ENCODE results near the gene EHBP1. TPM values are rescaled to one million over a fixed set of nuclear protein-coding genes. Genes with fewer than 3 reads are reported as not detected.
A peak's percentile ranks its signal among the peaks of the same experiment; 100 is the strongest.

The EHBP1 gene
- total RNA-seq, 1 donor from 2014 or later: 63.4 TPM

GRCh38 chr2:63054841-63055225 is 349.3 kb downstream of the EHBP1 start:
- Mint-ChIP-seq H3K27ac (ENCODE audit: unreplicated experiment) (no peak overlapping the region), H3K4me3 (ENCODE audit: unreplicated experiment) (peak overlapping the region; percentile 46), H3K4me1 (ENCODE audit: low read depth, unreplicated experiment) (peaks cover 14% of the 10 kb centered on the region)

GRCh38 chr2:63055226-63056106 is 350.0 kb downstream of the EHBP1 start:
- peaks cover 19% of the 10 kb centered on the region for H3K9me3 Mint-ChIP-seq (ENCODE audit: unreplicated experiment)
- H3K4me1 Mint-ChIP-seq (ENCODE audit: low read depth, unreplicated experiment): peaks cover 16% of the 10 kb centered on the region
- TF ChIP-seq CTCF (IDR thresholded peaks at IDR 0.05; ENCODE audit: partially characterized antibody, unreplicated experiment): no peak
- peaks cover 53% of the 10 kb centered on the region for H3K27me3 Mint-ChIP-seq (ENCODE audit: unreplicated experiment)
- H3K36me3 Mint-ChIP-seq (ENCODE audit: unreplicated experiment): peaks cover 4% of the 10 kb centered on the region
- DNase-seq: peak; percentile 68
- no peak overlapping the region for H3K27ac Mint-ChIP-seq (ENCODE audit: unreplicated experiment)
- H3K4me3 Mint-ChIP-seq (ENCODE audit: unreplicated experiment): peak overlapping the region; percentile 60

More at GRCh38 chr2:63054841-63055225, 349.3 kb downstream of the EHBP1 start:
- TF ChIP-seq CTCF (IDR thresholded peaks at IDR 0.05; ENCODE audit: partially characterized antibody, unreplicated experiment): no peak
- Mint-ChIP-seq H3K36me3 (ENCODE audit: unreplicated experiment) (peaks cover under 1% of the 10 kb centered on the region), H3K27me3 (ENCODE audit: unreplicated experiment) (peaks cover 50% of the 10 kb centered on the region), H3K9me3 (ENCODE audit: unreplicated experiment) (peaks cover 16% of the 10 kb centered on the region)
- DNase-seq: no peak

- peak; percentile 68 for DNase-seq
- Mint-ChIP-seq H3K27ac (ENCODE audit: unreplicated experiment) (no peak overlapping the region), H3K27me3 (ENCODE audit: unreplicated experiment) (peaks cover 52% of the 10 kb centered on the region), H3K36me3 (ENCODE audit: unreplicated experiment) (peaks cover 4% of the 10 kb centered on the region), H3K4me3 (ENCODE audit: unreplicated experiment) (peak overlapping the region; percentile 60), H3K9me3 (ENCODE audit: unreplicated experiment) (peaks cover 17% of the 10 kb centered on the region), H3K4me1 (ENCODE audit: low read depth, unreplicated experiment) (peaks cover 16% of the 10 kb centered on the region)
- no peak for TF ChIP-seq CTCF (IDR thresholded peaks at IDR 0.05; ENCODE audit: partially characterized antibody, unreplicated experiment)
Measured at GRCh38 chr2:63056107-63057050, 350.9 kb downstream of the EHBP1 start.

- Mint-ChIP-seq H3K9me3 (ENCODE audit: unreplicated experiment) (peaks cover 14% of the 10 kb centered on the region), H3K36me3 (ENCODE audit: unreplicated experiment) (peaks cover 4% of the 10 kb centered on the region), H3K4me3 (ENCODE audit: unreplicated experiment) (no peak overlapping the region), H3K4me1 (ENCODE audit: low read depth, unreplicated experiment) (peaks cover 16% of the 10 kb centered on the region), H3K27me3 (ENCODE audit: unreplicated experiment) (peaks cover 47% of the 10 kb centered on the region), H3K27ac (ENCODE audit: unreplicated experiment) (no peak overlapping the region)
- no peak for TF ChIP-seq CTCF (IDR thresholded peaks at IDR 0.05; ENCODE audit: partially characterized antibody, unreplicated experiment)
- no peak for DNase-seq
Measured at GRCh38 chr2:63057249-63058143, 352.0 kb downstream of the EHBP1 start.

All from glutamatergic neuron (in vitro differentiated cells).